Measurements from ENCODE around the gene EIF4E1B.

EIF4E1B gene

DNA sequence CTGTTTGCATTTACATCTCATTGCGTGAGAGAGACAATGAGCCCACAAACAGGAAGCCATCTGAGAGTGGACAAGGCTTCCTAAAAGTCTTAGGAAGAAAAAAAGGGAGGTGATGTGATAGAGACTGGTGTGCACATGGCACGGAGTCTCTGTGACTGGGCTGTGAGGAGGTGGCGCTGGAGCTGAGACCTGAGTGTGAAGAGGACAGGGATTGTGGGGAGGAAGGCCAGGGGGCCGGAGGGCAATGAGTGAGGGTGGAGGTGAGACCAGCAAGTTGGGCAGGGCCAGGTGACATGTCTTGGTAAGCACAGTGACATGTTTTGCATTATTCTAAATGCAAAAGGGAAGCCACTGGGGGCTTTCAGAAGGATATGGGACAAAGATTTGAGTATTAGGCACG is 61.9 kb downstream of the EIF4E1B start:
- DNase-seq (ENCODE audit: low spot score): no peak

DNA sequence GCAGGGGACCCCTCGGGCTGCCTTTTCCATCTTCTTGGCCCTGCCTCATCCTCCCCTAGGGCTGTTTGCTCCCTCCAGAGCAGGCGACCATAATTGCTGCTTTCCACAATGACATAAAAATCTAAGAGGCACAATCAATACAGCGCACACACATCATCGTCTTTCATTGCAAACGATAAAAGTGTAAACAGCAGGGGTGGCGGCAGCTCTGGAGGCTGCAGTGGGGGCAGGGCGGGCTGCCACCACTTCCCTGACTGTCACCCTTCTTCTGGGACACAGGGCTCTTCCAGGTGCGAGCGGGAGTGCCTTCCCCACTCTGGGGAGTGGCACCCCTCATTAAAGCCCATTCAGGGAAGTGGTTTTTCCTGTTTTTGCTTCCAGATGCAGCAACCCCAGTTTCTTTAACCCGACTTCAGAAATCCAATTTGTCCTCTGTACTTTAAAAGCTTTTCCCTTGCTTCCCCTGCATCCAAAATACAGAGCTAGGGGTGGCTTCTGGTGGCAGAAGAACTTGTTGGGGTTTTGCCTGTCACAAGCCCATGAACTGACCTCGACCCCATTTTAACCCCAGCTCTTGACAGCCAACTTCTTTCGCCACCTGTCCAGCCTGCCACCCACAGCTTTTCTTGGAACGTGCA is 62.5 kb downstream of the EIF4E1B start:
- no peak for DNase-seq (ENCODE audit: low spot score)

- DNase-seq (ENCODE audit: low spot score): no peak
These were observed 63.0 kb downstream of the EIF4E1B start for GRCh38 chr5:176693477-176693851.

- DNase-seq (ENCODE audit: low spot score): no peak
These were observed 63.7 kb downstream of the EIF4E1B start for GRCh38 chr5:176694146-176694545.

- no peak for DNase-seq (ENCODE audit: low spot score)
These were observed 64.2 kb downstream of the EIF4E1B start for GRCh38 chr5:176694631-176695030.

- no peak for DNase-seq (ENCODE audit: low spot score)
These were observed 64.6 kb downstream of the EIF4E1B start for GRCh38 chr5:176695073-176695472.

All from AG08396 (cell line).